Kidney (tissue), 14 donors: ENCODE results near the gene STAT1. TPM values are rescaled to one million over a fixed set of nuclear protein-coding genes. Genes with fewer than 3 reads are reported as not detected.
A peak's percentile ranks its signal among the peaks of the same experiment; 100 is the strongest.

Experiments
- DNase-seq, 5 donors: peaks; one replicate each; pipeline ENCODE4 v3.0.0-alpha.2; 2013 to 2020
- FAIRE-seq: peaks from 2 replicates; lab custom pipeline; 2012; peaks lifted over from hg19 to GRCh38; lab: Jason Lieb, UNC
- H3K27ac ChIP-seq, 2 donors: one replicate each; pipeline ENCODE4 v1.7.0; 2013; ENCODE audit warnings: low read depth in 2 of 2, low read length in 2 of 2, inconsistent platforms in 1 of 2
- H3K27me3 ChIP-seq: one replicate; pipeline ENCODE4 v1.7.1; 2013; ENCODE audit warnings: low read length, inconsistent platforms; ENCODE audit not compliant: control insufficient read depth, insufficient read depth
- H3K36me3 ChIP-seq, 3 donors: one replicate each; pipeline versions ENCODE4 v1.7.0 to v1.7.1; 2013; ENCODE audit warnings: low read length in 3 of 3, control low read depth in 1 of 3, inconsistent platforms in 1 of 3; ENCODE audit not compliant: insufficient read depth in 3 of 3, control insufficient read depth in 2 of 3
- H3K4me1 ChIP-seq, 3 donors: one replicate each; pipeline versions ENCODE4 v1.7.0 to v1.7.1; 2013; ENCODE audit warnings: low read length in 3 of 3, inconsistent platforms in 1 of 3, low read depth in 1 of 3; ENCODE audit not compliant: control insufficient read depth in 2 of 3, insufficient read depth in 2 of 3
- H3K4me3 ChIP-seq, 3 donors: one replicate each; pipeline versions ENCODE4 v1.7.0 to v1.8.1; 2013; ENCODE audit warnings: low read length in 3 of 3, control low read depth in 1 of 3, inconsistent platforms in 1 of 3
- H3K9ac ChIP-seq, 3 donors: one replicate each; pipeline versions ENCODE4 v1.7.0 to v1.7.1; 2013; ENCODE audit warnings: low read length in 3 of 3, control low read depth in 1 of 3, inconsistent platforms in 1 of 3
- H3K9me3 ChIP-seq, 3 donors: one replicate each; pipeline versions ENCODE4 v1.7.0 to v1.7.1; 2013; ENCODE audit warnings: low read length in 3 of 3, control low read depth in 1 of 3, inconsistent platforms in 1 of 3; ENCODE audit not compliant: control insufficient read depth in 2 of 3, insufficient read depth in 1 of 3
- CTCF ChIP-seq: IDR thresholded peaks from 3 replicates; pipeline ENCODE4 v1.5.1; 2012; ENCODE audit warnings: mild to moderate bottlenecking, moderate library complexity, borderline replicate concordance; ENCODE audit not compliant: insufficient read depth; ENCODE audit errors: extremely low read depth
- intact Hi-C: fragments of 100-400 bp; cut with DNase I; formaldehyde crosslinking; loops from one replicate; pipeline ENCODE4 v1.11.1; 2022
- polyA plus RNA-seq: library from polyadenylated mRNA; stranded (reverse); fragments of 350-450 nt; fragmentation: Illumina TruSeq; extraction: RNeasy Lipid Tissue Mini Kit (QIAGEN cat#74804); gene quantifications from one replicate; pipeline ENCODE4 v1.2.3, GENCODE V29; 2014; ENCODE audit warnings: low read depth, low replicate concordance; ENCODE audit not compliant: insufficient read depth
- total RNA-seq: library from RNA; stranded (reverse); fragmentation: NEBNext Ultra II Directional; extraction: Animal tissue kit (Norgen Biotek cat#: 25700); gene quantifications from one replicate; pipeline ENCODE4 v1.2.1, GENCODE V29; 2021
- donor health status: control.
- donor health status: control.
- donor health status: control.
- donor health status: control.
- donor health status: control.
- donor health status: DM: yes; HTN: yes; CAD: no.
- donor health status: Normal renal cell carcinoma (clear cell type).

Gene STAT1
- total and polyA plus RNA-seq, 2 donors from 2014 or later: 37.5 to 121 TPM

DNA sequence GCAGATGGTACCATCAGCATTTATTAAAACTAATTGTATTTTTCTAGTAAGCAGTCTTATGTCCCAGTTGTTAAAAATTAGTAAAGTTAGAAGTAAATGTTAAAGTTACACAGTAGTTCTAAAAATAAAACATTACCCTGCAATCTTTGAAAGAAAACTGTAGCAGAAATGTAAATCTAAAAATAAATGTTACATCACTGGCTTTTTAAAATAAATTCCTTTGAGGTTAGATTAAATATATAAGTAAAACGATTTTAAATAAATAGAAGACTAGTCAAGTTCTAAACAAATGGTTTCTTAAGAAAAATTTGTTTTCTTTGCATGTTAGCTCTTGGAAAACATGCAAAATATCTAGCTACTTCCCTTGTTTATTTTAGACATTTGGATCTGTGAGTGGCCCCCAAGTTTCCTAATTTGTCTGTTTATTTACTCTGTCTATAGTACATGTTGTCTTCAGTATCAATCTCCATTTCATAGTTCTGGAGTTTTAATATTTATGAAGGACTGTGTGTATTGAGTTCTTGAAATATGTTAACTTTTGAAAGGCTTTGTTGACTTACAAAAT is 75.1 kb downstream of the STAT1 start:
- Histone ChIP-seq H3K27ac (peak overlapping the region in 1 of 2 donors; percentile 27), H3K36me3 (no peaks in the 10 kb centered on the region), H3K4me3 (no peak overlapping the region), H3K9ac (peak overlapping the region in 1 of 3 donors; percentile 15), H3K4me1 (peaks cover 3 to 31% (median 4%) of the 10 kb centered on the region in 3 donors), H3K9me3 (no peaks in the 10 kb centered on the region), H3K27me3 (no peaks in the 10 kb centered on the region)
- TF ChIP-seq CTCF: no peak
- FAIRE-seq (peak; percentile 73), DNase-seq (no peak)
- intact Hi-C loops: no loop called here

GRCh38 chr2:190935054-190935453 is 78.9 kb downstream of the STAT1 start:
- intact Hi-C loops: no loop called here
- peak; percentile 93 for FAIRE-seq

DNA sequence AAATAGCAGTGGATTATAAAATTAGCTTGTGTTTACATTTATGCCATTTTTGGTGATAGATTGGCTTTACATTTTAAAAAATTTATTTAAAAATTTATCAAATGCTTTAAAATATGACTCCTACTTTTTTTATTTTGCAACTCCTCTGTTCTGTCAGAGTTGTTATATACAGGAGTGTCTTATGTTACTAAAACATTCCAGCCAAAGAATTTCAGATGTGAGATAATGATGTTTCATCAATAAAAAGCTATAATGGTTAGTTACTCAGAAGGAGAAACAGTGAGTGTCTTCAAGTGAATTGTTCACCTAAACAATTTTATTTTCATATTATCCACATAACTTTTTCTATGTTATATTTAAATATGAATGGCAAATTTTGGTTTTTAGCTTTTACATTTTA is 80.6 kb downstream of the STAT1 start:
- H3K9ac ChIP-seq: no peak overlapping the region
- no peak for TF ChIP-seq CTCF
- intact Hi-C loops: no loop called here
- H3K4me1 ChIP-seq: peaks cover 0 to 21% (median 0%) of the 10 kb centered on the region in 3 donors
- FAIRE-seq (no peak), DNase-seq (no peak)
- H3K9me3 ChIP-seq: no peaks in the 10 kb centered on the region
- no peak overlapping the region for H3K27ac ChIP-seq
- H3K36me3 ChIP-seq: no peaks in the 10 kb centered on the region
- no peaks in the 10 kb centered on the region for H3K27me3 ChIP-seq
- H3K4me3 ChIP-seq: no peak overlapping the region

More at GRCh38 chr2:190935054-190935453, 78.9 kb downstream of the STAT1 start:
- no peak overlapping the region for H3K27ac ChIP-seq
- TF ChIP-seq CTCF: no peak
- no peaks in the 10 kb centered on the region for H3K27me3 ChIP-seq
- H3K9me3 ChIP-seq: no peaks in the 10 kb centered on the region
- no peak overlapping the region for H3K9ac ChIP-seq
- peaks cover 0 to 31% (median 0%) of the 10 kb centered on the region in 3 donors for H3K4me1 ChIP-seq
- no peaks in the 10 kb centered on the region for H3K36me3 ChIP-seq
- H3K4me3 ChIP-seq: no peak overlapping the region
- no peak for DNase-seq
